Measurements from ENCODE around the gene DFFA.
"Not testable (repeated sequence)": the region's sequence is repeated elsewhere in the genome, so short reads cannot be mapped to it uniquely, and the experiment has no call there.

The DFFA gene

DNA sequence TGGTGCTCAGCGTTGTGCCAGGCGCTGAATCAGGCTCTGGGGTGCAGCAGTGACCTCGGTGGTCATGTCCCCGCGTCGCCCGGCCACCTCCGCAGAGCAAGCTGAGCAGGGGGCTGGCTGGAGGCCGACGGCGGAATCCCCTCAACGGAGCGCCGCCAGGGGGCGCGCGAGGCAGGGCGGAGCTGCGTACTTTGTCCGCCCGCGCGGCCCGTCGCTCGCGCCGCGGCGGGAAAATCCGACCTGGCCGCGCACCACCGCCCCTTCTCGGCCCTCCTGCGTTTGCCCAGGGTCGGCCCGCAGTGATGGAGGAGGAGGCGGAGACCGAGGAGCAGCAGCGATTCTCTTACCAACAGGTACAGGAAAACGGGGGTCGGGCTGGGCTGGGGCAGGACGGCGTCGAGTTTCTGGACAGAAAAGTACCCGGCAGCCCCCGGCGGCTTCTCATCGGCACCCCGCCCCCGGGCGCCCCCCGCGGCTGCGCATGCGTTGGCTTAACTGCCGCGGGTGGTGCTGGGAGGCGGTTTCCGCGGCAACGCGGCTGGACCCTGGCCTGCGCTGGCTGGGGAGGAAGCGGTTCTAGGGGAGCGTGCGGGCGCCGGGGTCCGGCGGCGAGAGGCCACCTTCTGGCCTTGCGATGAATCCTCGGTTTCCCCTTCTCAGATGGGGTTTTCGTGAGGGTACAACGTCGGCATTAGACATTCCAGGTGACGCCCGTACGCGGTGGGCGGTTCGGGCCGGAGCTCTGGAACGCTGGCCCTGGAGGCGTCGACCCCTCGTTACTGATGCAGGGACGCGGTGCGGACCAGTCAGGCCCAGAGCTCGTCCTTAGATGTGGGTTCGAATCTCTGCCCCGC is 41.9 kb downstream of the DFFA start, which contains the start of gene CENPS:
Gene CENPS, plus strand, starts transcription at position 218 of the 854 bp plus-strand sequence. Its CDS starts 85 bp downstream, at position 303.
- peak; percentile 65 for DNase-seq (ENCODE audit: low read depth, low spot score)

- DNase-seq (ENCODE audit: low read depth, low spot score), result no peak
These were observed 42.5 kb downstream of the DFFA start for GRCh38 chr1:10429868-10430215.

DNA sequence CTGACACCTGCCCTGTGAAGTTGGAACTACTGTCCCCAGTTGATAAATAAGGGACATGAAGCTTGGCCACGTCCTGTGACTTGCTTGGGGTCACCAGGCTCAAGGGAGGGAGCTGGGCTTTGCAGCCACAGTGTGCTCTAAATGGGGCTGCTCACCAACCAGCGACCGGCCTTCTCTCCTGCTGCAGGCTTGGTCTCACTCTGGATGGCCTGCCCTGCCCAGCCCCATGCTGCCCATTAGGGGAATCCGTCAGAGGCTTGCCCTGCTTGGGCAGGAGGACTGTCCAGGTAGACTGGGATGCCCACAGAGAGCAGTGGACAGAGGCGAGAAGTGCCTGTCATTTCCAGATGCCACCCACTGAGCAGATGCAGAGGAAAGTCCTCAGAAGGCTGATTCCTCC is 43.3 kb downstream of the DFFA start:
- DNase-seq (ENCODE audit: low read depth, low spot score), result no peak

DNA sequence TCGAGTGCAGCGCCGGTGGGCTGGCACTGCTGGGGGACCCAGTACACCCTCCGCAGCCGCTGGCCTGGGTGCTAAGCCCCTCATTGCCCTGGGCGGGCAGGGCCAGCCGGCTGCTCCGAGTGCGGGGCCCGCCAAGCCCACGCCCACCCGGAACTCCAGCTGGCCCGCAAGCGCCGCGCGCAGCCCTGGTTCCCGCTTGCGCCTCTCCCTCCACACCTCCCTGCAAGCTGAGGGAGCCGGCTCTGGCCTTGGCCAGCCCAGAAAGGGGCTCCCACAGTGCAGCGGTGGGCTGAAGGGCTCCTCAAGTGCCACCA is 45.8 kb downstream of the DFFA start:
- DNase-seq (ENCODE audit: low read depth, low spot score), result not testable (repeated sequence)

DNA sequence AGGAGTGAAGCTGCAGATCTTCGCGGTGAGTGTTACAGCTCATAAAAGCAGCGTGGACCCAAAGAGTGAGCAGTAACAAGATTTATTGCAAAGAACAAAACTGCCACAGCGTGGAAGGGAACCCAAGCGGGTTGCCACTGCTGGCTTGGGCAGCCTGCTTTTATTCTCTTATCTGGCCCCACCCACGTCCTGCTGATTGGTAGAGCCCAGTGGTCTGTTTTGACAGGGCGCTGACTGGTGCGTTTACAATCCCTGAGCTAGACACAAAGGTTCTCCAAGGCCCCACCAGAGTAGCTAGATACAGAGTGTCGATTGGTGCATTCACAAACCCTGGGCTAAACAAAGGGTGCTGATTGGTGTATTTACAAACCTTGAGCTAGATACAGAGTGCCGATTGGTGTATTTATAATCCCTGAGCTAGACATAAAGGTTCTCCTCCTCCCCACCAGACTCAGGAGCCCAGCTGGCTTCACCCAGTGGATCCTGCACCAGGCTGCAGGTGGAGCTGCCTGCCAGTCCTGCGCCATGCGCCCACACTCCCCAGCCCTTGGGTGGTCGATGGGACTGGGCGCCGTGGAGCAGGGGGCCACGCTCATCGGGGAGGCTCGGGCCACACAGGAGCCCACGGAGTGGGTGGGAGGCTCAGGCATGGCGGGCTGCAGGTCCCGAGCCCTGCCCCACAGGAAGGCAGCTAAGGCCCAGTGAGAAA is 46.3 kb downstream of the DFFA start:
- DNase-seq (ENCODE audit: low read depth, low spot score), result not testable (repeated sequence)

GRCh38 chr1:10424651-10425050 is 47.7 kb downstream of the DFFA start:
- DNase-seq (ENCODE audit: low read depth, low spot score), result no peak

- DNase-seq (ENCODE audit: low read depth, low spot score), result no peak
These were observed 48.3 kb downstream of the DFFA start for GRCh38 chr1:10424034-10424433.

DNA sequence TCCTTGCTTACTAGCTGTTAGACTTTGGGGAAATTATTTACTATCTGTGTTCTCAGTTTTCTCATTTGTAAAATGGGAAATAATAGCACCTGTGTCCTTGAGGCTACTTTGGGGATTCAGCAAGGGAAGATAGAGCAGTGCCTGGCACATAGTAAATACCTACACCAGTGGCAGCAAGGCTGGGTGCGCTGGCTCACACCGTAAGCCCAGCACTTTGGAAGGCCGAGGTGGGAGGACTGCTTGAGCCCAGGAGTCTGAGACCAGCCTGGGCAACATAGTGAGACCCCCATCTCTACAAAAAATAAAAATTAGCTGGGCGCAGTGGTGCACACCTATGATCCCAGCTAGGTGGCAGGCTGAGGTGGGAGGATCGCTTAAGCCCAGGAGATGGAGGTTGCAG is 50.7 kb downstream of the DFFA start:
- DNase-seq (ENCODE audit: low read depth, low spot score), result no peak

- no peak for DNase-seq (ENCODE audit: low read depth, low spot score)
These were observed 53.0 kb downstream of the DFFA start for GRCh38 chr1:10419351-10419750.

DNA sequence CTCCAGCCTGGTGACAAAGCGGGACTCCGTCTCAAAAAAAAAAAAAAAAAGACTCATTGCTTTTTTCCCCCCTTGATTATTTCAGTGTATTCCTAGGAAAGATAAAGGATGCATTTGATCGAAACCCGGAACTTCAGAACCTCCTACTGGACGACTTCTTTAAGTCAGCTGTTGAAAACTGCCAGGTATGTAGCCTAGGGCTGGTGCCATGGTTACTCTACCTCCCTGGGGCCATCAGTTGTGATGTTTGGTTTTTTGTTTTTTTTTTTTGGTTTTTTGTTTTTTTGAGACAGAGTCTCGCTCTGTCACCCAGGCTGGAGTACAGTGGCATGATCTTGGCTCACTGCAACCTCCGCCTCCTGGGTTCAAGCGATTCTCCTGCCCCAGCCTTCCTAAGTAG is 53.6 kb downstream of the DFFA start:
- DNase-seq (ENCODE audit: low read depth, low spot score), result not testable (repeated sequence)

DNA sequence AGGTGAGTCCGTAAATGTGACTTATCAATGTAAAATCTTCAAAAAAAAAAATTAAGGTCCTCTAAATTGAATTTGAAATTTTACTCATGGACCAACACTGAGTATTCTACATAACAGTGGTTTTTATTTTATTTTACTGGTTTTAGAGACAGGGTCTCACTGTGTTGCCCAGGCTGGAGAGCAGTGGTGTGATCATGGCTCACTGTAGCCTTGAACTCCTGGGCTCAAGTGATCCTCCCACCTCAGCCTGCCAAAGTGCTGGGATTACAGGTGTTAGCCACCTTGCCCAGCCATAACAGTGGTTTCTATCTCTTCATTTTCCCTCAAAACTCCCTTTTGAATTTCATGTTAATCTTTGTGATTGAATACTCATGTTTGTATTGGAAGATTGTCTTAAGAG is 56.4 kb downstream of the DFFA start:
- DNase-seq (ENCODE audit: low read depth, low spot score), result not testable (repeated sequence)

- no peak for DNase-seq (ENCODE audit: low read depth, low spot score)
These were observed 57.0 kb downstream of the DFFA start for GRCh38 chr1:10415211-10415930.

DNA sequence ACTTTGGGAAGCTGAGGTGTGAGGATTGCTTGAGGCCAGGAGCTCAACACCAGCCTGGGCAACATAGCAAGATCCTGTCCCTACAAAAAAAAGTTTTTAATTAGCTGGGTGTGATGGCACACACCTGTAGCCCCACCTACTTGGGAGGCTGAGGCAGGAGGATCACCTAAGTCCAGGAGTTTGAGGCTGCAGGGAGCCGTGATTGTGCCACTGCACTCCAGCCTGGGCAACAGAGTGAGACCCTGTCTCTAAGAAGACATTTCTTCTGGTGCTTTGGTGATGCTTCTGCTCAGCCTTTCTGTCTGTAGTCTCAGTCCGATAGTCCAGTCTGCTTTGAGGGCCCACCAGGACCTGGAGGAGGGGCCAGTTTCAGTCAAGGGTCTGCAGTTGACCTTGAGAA is 65.1 kb downstream of the DFFA start:
- no peak for DNase-seq (ENCODE audit: low read depth, low spot score)

All from iPS DF 19.7 (cell line).